Measurements from ENCODE around the gene KIRREL1. TPM values are rescaled to one million over a fixed set of nuclear protein-coding genes. Genes with fewer than 3 reads are reported as not detected.

The KIRREL1 gene
- total RNA-seq, 2 donors from 2014 or later = 5.8 to 12.8 TPM

- intact Hi-C loops (cut with DNase I) = no loop called here
- no peaks in the 10 kb centered on the region for H3K27me3 ChIP-seq
Measured at GRCh38 chr1:158131217-158131616, 137.8 kb downstream of the KIRREL1 start.

GRCh38 chr1:158140764-158141192 lies 147.3 kb downstream of the KIRREL1 start:
- DNase-seq = no peak
- intact Hi-C loops (cut with DNase I) = no loop called here

More at GRCh38 chr1:158131217-158131616, 137.8 kb downstream of the KIRREL1 start:
- no peak for DNase-seq
- Histone ChIP-seq H3K9me3 (no peaks in the 10 kb centered on the region), H3K4me3 (no peak overlapping the region), H3K4me1 (no peaks in the 10 kb centered on the region), H3K9ac (ENCODE audit: low read depth in 2 of 2, low read length in 2 of 2) (no peak overlapping the region), H3K36me3 (no peaks in the 10 kb centered on the region), H3K27ac (no peak overlapping the region)
- no peak for TF ChIP-seq CTCF (IDR thresholded peaks at IDR 0.05)

GRCh38 chr1:158145173-158145719 lies 151.8 kb downstream of the KIRREL1 start:
- intact Hi-C loops (cut with DNase I) = no loop called here
- H3K9me3 ChIP-seq = no peaks in the 10 kb centered on the region
- no peak overlapping the region for H3K9ac ChIP-seq (ENCODE audit: low read depth in 2 of 2, low read length in 2 of 2)
- DNase-seq = no peak
- TF ChIP-seq CTCF (IDR thresholded peaks at IDR 0.05) = no peak
- H3K4me3 ChIP-seq = no peak overlapping the region
- H3K27ac ChIP-seq = no peak overlapping the region
- peaks cover 6% of the 10 kb centered on the region for H3K4me1 ChIP-seq
- H3K36me3 ChIP-seq = no peaks in the 10 kb centered on the region
- H3K27me3 ChIP-seq = no peaks in the 10 kb centered on the region

More at GRCh38 chr1:158140764-158141192, 147.3 kb downstream of the KIRREL1 start:
- Histone ChIP-seq H3K4me3 (no peak overlapping the region), H3K36me3 (no peaks in the 10 kb centered on the region), H3K9me3 (no peaks in the 10 kb centered on the region), H3K27ac (no peak overlapping the region), H3K27me3 (no peaks in the 10 kb centered on the region), H3K9ac (ENCODE audit: low read depth in 2 of 2, low read length in 2 of 2) (no peak overlapping the region), H3K4me1 (no peaks in the 10 kb centered on the region)
- no peak for TF ChIP-seq CTCF (IDR thresholded peaks at IDR 0.05)

- DNase-seq = no peak
- no peaks in the 10 kb centered on the region for H3K27me3 ChIP-seq
- no peaks in the 10 kb centered on the region for H3K36me3 ChIP-seq
- H3K9ac ChIP-seq (ENCODE audit: low read depth in 2 of 2, low read length in 2 of 2) = no peak overlapping the region
- H3K4me3 ChIP-seq = no peak overlapping the region
- H3K27ac ChIP-seq = no peak overlapping the region
- intact Hi-C loops (cut with DNase I) = no loop called here
- no peak for TF ChIP-seq CTCF (IDR thresholded peaks at IDR 0.05)
- peaks cover 7% of the 10 kb centered on the region for H3K4me1 ChIP-seq
- H3K9me3 ChIP-seq = no peaks in the 10 kb centered on the region
Measured at GRCh38 chr1:158146165-158146564, 152.7 kb downstream of the KIRREL1 start.

GRCh38 chr1:158146739-158147138 lies 153.3 kb downstream of the KIRREL1 start:
- Histone ChIP-seq H3K4me3 (no peak overlapping the region), H3K9me3 (no peaks in the 10 kb centered on the region), H3K4me1 (peaks cover 7% of the 10 kb centered on the region), H3K27ac (no peak overlapping the region), H3K27me3 (no peaks in the 10 kb centered on the region), H3K36me3 (no peaks in the 10 kb centered on the region), H3K9ac (ENCODE audit: low read depth in 2 of 2, low read length in 2 of 2) (no peak overlapping the region)
- no peak for DNase-seq
- TF ChIP-seq CTCF (IDR thresholded peaks at IDR 0.05) = no peak
- intact Hi-C loops (cut with DNase I) = no loop called here

All from colonic mucosa (tissue), 4 donors.